Neutrophil (primary cell): Measurements from ENCODE around the gene ZNF385D.
"Not testable (repeated sequence)": the region's sequence is repeated elsewhere in the genome, so short reads cannot be mapped to it uniquely, and the experiment has no call there.

Experiments used
- H3K27ac ChIP-seq: fragments of 200-600 bp; sonication (generic); 2 replicates; pipeline ENCODE4 v1.5.1; 2016; ENCODE audit warnings: mild to moderate bottlenecking, moderate library complexity
- H3K27me3 ChIP-seq: fragments of 200-600 bp; sonication (generic); 2 replicates; pipeline ENCODE4 v1.6.0; 2016; ENCODE audit warnings: mild to moderate bottlenecking
- H3K36me3 ChIP-seq: fragments of 200-600 bp; sonication (generic); 2 replicates; pipeline ENCODE4 v1.5.1; 2017
- H3K4me1 ChIP-seq, 2 experiments: fragments of 200-600 bp in 1 of 2; sonication (generic) in 1 of 2; 1 replicate in 1 of 2; 2 replicates in 1 of 2; pipeline versions ENCODE4 v1.5.1 to v1.6.1; 2013 to 2016; ENCODE audit warnings: low read depth in 1 of 2, low read length in 1 of 2, mild to moderate bottlenecking in 1 of 2, moderate library complexity in 1 of 2; ENCODE audit not compliant: control insufficient read depth in 1 of 2, insufficient read depth in 1 of 2
- H3K4me3 ChIP-seq, 2 experiments: fragments of 200-600 bp in 1 of 2; sonication (generic) in 1 of 2; 1 replicate in 1 of 2; 2 replicates in 1 of 2; pipeline ENCODE4 v1.5.1; 2013 to 2016; ENCODE audit warnings: low read depth in 1 of 2, low read length in 1 of 2, mild to moderate bottlenecking in 1 of 2, moderate library complexity in 1 of 2
- H3K9me3 ChIP-seq: fragments of 200-600 bp; sonication (generic); 2 replicates; pipeline ENCODE4 v1.5.1; 2016
- CTCF ChIP-seq: fragments of 200-600 bp; sonication (generic); IDR thresholded peaks from 2 replicates; pipeline ENCODE4 v1.5.1; 2016; ENCODE audit warnings: antibody characterized with exemption

Gene ZNF385D

GRCh38 chr3:21390856-21391255, 360.2 kb downstream of the ZNF385D start:
- no peak for TF ChIP-seq CTCF
- Histone ChIP-seq H3K36me3 (no peaks in the 10 kb centered on the region), H3K4me1 (no peaks in the 10 kb centered on the region), H3K27ac (no peak overlapping the region), H3K27me3 (no peaks in the 10 kb centered on the region), H3K4me3 (no peak overlapping the region), H3K9me3 (no peaks in the 10 kb centered on the region)

GRCh38 chr3:21390136-21390535, 360.9 kb downstream of the ZNF385D start:
- no peak overlapping the region for H3K4me3 ChIP-seq
- H3K36me3 ChIP-seq: no peaks in the 10 kb centered on the region
- H3K27ac ChIP-seq: no peak overlapping the region
- no peak for TF ChIP-seq CTCF
- no peaks in the 10 kb centered on the region for H3K9me3 ChIP-seq
- H3K4me1 ChIP-seq: no peaks in the 10 kb centered on the region
- H3K27me3 ChIP-seq: no peaks in the 10 kb centered on the region

- not testable (repeated sequence) for H3K27ac ChIP-seq, H3K27me3 ChIP-seq, H3K4me3 ChIP-seq, H3K9me3 ChIP-seq, H3K36me3 ChIP-seq, H3K4me1 ChIP-seq
Measured at GRCh38 chr3:21387142-21387826, 363.7 kb downstream of the ZNF385D start.

GRCh38 chr3:21378036-21378435, 373.0 kb downstream of the ZNF385D start:
- not testable (repeated sequence) for H3K4me3 ChIP-seq, H3K4me1 ChIP-seq, H3K36me3 ChIP-seq, H3K9me3 ChIP-seq, H3K27me3 ChIP-seq, H3K27ac ChIP-seq

- H3K27me3 ChIP-seq: no peaks in the 10 kb centered on the region
- no peaks in the 10 kb centered on the region for H3K4me1 ChIP-seq
- no peak for TF ChIP-seq CTCF
- H3K9me3 ChIP-seq: no peaks in the 10 kb centered on the region
- H3K4me3 ChIP-seq: no peak overlapping the region
- no peaks in the 10 kb centered on the region for H3K36me3 ChIP-seq
- H3K27ac ChIP-seq: no peak overlapping the region
Measured at GRCh38 chr3:21377071-21377769, 373.8 kb downstream of the ZNF385D start.

- H3K4me1 ChIP-seq: no peaks in the 10 kb centered on the region
- no peak overlapping the region for H3K27ac ChIP-seq
- no peaks in the 10 kb centered on the region for H3K9me3 ChIP-seq
- no peaks in the 10 kb centered on the region for H3K36me3 ChIP-seq
- H3K4me3 ChIP-seq: no peak overlapping the region
- H3K27me3 ChIP-seq: no peaks in the 10 kb centered on the region
- no peak for TF ChIP-seq CTCF
Measured at GRCh38 chr3:21372316-21372715, 378.7 kb downstream of the ZNF385D start.
